NCI-H2227 treated with DMSO at 0.1 percent for 48 hours (cell line): ENCODE measurements around the gene SORCS3.

ENCODE experiments used
- DNase-seq: peaks from one replicate; lab custom pipeline; 2025; lab: John Stamatoyannopoulos, UW

SORCS3 gene

DNA sequence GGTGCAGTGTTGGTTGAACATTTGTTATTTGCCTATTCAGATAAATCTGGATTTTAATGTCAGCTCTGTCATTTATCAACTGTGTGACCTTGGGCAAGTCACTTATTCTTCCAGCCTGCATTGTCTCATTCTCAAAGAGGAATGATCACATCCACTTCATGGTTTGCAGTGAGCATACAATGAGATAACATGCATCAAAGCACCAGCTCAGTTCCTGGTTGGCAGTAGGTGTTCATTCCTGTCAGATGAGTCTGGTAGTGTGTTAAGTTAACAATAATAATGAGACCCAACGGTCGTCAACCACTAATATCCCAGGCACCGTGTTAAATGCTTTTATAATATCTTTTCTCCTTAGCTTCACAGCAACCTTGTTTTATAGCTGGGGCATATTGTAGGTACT, 137.3 kb downstream of the SORCS3 start:
- no peak for DNase-seq

DNA sequence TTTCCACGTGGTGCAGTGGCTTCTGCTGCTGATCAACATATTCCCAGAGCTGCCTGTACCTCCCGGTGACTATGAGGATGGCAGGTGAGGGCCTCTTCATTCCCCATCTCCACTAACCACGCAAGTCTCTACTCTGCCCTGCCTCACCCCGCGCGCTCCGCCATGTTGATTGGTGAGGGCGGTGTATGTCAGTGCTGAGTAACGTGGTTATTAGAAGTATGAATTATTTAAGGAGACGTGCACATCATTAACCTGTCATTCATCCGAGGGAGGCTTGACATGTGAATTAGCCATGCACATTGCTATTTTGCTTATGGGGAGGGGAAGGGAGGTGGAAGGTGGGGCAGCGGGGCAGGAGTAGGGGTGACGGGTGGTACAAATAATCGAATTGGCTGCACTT, 138.6 kb downstream of the SORCS3 start:
- no peak for DNase-seq

DNA sequence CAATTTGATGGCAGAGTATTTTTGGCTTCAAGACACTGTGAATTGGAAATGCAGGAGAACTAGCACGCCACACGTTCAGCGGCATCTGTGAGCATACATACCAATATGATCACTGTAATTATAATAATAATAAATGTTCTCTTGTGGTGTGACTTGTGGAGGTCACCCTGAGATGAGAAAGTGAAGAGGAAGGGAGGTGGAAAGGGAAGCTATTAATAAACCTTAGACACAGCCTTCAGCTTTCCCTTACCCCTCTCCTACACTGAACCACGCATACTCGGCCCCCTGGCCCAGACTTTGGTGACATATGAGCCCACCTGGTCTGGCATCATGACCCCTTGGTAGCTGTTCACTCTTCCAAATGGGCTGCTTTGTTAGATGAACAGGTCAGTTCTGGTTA, 139.1 kb downstream of the SORCS3 start:
- DNase-seq = no peak

GRCh38 chr10:104780946-104781595, 140.0 kb downstream of the SORCS3 start:
- DNase-seq = no peak

DNA sequence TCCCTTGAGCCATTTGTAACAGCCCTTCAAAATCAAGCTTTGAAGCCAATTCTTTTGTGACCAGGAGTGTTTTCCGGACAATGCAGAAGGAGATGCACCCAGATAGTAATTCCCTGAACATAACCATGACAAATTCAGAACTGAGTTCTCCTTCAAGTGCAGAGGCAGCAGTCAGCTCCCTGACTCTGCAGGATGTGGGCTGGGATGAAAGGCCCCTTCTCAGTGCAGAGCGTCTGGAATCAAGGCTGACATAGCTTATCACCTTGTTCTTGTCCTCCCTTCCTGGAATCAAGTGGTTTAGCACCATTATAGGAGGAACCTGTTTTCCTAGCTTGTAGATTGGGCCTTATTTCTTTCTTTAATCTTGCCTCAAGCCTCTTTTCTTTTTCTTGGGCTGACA, 143.4 kb downstream of the SORCS3 start:
- DNase-seq = no peak

- no peak for DNase-seq
Observed at GRCh38 chr10:104791471-104791870, 150.4 kb downstream of the SORCS3 start.

- DNase-seq = no peak
Observed at GRCh38 chr10:104795411-104795810, 154.3 kb downstream of the SORCS3 start.

- DNase-seq = no peak
Observed at GRCh38 chr10:104796823-104797222, 155.7 kb downstream of the SORCS3 start.

DNA sequence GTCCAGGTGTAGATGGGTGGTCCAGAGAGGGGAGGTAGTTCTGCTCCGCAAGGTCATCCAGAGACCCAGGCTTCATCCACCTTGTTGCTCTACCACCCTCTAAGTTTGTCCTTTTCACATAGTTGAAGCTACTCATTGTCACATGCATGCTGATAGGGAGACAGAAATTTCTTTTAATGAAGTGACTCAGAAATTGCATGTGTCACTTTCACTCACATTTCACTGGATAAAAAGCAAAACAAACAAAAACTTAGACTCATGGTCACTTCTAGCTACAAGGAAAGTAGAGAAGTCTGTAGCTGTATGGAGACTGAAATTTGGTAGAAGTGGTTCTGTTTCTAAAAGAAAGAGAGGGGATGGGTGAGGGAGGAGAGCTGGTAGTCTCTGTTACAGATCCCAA, 161.9 kb downstream of the SORCS3 start:
- DNase-seq = no peak

DNA sequence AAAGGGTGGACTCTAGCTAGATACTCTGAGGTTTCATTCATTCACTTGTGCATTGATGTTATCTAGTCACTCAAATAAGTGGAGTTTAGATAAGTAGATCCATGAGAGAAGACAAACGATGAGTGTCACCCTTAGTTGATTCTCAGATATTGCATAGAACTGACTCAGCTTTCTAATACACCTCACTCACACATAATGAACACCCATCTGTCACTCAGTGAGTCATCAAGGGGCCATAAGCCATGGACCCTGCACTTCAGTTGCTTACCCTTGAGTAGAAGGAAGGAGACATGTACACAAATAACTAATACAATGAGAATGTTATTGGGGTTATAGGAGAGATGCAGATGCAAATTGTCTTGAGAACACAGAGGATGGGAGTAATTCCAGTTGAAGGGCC, 163.8 kb downstream of the SORCS3 start:
- DNase-seq = no peak

GRCh38 chr10:104806801-104807200, 165.7 kb downstream of the SORCS3 start:
- DNase-seq = no peak

GRCh38 chr10:104807581-104808310, 166.7 kb downstream of the SORCS3 start:
- DNase-seq = no peak

DNA sequence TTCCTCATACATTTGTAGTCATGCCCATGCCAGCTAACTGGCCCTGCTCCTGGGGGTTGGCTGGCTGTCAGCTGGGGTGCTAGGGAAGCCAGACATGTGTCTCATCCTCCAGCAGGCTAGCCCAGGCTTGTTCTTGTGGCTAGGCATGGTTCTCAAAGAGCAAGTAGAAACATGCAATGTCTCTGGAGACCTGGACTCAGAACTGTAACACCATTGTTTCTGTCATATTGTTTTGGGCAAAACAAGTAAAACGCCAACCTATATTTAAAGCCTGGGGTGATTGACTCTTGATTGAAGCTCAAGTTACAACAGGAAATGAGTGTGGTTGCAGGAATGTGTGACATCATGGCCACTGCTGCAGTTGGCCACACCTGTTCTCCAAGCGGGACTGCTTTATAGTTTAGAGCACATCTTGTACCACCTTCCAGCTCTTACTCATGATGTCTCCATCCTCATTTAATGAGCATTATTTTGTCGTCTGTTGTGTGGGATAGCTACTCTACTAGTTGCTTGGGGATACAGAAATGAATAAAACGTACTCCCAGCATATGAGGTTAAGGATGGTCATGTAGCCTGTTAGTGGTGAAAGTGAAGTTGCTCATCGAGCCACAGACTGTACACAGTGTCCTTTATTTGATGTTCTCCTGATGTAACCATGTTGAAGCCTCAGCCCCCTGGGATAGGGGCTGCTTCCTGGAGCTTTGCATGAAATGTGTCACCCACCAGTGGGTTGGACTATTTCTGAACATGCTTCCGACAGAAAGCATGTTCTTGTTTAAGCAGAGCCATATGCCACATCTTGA, 168.4 kb downstream of the SORCS3 start:
- no peak for DNase-seq

- DNase-seq = no peak
Observed at GRCh38 chr10:104811166-104811565, 170.1 kb downstream of the SORCS3 start.

DNA sequence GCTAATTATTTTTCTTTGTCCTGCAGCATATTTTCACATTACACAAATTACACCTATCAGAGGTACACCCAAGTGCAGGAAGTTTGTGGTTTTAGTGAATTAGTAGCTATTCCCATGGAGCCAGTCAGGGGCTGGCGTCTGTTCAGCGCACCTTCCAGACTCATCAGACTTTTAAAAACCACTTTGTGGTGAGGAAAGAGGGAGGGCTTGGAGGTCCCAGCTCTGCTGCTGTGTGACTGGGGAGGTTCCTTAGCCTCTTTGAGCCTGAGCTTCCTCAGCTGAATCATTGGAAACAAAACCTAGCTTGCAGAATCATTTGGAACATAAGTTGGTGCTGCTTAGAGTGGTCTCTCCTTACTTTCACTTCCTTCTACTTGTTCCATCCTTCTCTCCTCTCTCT, 175.4 kb downstream of the SORCS3 start:
- no peak for DNase-seq

- no peak for DNase-seq
Observed at GRCh38 chr10:104819731-104820130, 178.6 kb downstream of the SORCS3 start.

- DNase-seq = no peak
Observed at GRCh38 chr10:104822088-104822487, 181.0 kb downstream of the SORCS3 start.

DNA sequence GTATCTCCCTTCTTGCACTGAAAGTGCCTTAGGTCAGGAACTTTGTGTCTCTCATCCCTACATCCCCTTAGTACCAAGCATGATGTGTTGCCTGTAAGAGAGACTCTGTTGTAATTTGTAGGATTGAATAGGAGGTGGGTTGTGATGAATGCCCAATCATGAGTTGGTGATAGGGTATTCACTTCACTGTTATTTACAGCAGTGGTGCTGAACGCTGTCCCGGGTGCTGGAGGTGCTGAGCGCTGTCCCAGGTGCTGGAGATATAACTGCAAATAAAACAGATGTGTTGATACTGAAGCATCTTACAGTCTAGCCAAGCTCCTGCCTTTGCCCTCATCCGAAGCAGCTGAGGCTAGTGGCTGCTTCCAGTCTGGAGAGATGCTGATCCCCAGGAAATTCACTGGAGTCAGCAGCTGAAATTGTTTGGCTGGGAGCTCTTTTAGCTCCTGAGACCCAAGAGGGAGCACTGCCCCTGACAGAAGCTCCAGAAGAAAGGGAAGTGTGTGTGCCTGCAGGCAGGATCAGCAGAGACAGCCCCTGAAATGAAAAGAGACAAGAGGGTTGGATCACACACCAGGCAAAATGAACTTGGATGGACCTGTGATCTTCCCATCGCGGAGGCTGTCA, 183.4 kb downstream of the SORCS3 start:
- DNase-seq = no peak

DNA sequence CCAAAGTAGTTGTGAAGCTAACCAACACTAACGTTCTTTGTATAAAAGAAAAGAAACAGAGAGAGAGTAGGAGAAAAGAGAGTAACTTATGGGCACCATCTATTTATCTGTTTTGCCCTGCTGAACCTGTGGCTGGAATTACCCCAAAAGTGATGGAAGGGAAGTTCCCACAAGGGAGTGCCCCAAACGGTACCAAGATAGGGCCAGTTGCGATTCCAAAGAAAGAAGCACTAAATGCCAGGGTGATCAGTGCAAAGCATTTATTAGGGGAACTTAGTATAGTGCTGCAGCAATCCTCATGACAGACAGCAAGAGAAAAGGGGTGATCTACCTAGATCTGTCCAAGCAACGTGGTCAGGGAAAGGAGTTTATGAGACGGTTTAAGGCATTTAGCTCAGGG, 190.2 kb downstream of the SORCS3 start:
- no peak for DNase-seq

GRCh38 chr10:104834580-104834979, 193.5 kb downstream of the SORCS3 start:
- no peak for DNase-seq

GRCh38 chr10:104835422-104835821, 194.3 kb downstream of the SORCS3 start:
- DNase-seq = no peak

- no peak for DNase-seq
Observed at GRCh38 chr10:104842704-104843103, 201.6 kb downstream of the SORCS3 start.

- no peak for DNase-seq
Observed at GRCh38 chr10:104844073-104844472, 203.0 kb downstream of the SORCS3 start.
